ENCODE measurements around the gene B3GNT9. TPM values are rescaled to one million over a fixed set of nuclear protein-coding genes. Genes with fewer than 3 reads are reported as not detected.

B3GNT9 gene
- total RNA-seq, 1 donor from 2014 or later = 40.7 TPM

DNA sequence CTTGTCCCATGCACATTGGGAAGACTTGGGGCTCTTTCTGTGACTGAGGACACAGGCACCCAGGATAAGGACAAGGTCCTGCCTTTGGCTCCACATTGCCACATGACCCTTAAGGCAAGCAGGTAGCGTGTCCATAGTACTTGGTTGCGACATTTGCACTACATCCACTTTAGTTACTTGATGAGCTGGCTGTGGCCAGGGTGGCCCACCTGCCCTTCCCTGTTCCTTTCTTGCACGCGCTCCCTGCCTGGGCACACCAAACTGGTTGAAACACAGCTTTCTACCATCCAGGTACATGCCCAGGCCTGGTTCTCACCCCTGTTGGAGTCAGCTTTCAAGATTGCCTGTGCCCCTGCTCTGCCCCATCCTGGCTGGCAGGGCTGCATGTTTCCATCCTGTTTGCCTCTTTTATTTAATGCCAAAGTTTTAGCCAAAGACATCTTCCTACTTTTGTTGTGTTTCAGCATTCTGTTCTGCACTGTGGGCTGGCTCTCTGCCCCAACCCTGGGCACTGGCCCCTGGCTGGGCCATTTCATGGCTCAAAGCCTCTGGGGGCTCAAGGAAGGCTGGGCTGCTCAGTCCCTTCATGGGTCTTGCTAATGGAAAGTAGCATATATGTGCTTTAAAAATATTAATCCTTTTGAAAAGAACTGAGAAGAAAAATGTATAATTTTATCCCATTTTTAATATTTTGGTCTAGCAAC is 3.2 kb downstream of the B3GNT9 start:
- Histone ChIP-seq H3K9me3 (no peaks in the 10 kb centered on the region), H3K36me3 (peaks cover 29 to 51% of the 10 kb centered on the region in 2 donors), H3K4me3 (no peak overlapping the region), H3K27me3 (no peaks in the 10 kb centered on the region), H3K4me1 (peaks cover 6 to 8% of the 10 kb centered on the region in 2 donors), H3K27ac (no peak overlapping the region)
- intact Hi-C loops (cut with DNase I) = no loop called here
- DNase-seq (ENCODE audit: low spot score in 2 of 2) = no peak
- TF ChIP-seq CTCF (IDR thresholded peaks at IDR 0.05) = no peak

DNA sequence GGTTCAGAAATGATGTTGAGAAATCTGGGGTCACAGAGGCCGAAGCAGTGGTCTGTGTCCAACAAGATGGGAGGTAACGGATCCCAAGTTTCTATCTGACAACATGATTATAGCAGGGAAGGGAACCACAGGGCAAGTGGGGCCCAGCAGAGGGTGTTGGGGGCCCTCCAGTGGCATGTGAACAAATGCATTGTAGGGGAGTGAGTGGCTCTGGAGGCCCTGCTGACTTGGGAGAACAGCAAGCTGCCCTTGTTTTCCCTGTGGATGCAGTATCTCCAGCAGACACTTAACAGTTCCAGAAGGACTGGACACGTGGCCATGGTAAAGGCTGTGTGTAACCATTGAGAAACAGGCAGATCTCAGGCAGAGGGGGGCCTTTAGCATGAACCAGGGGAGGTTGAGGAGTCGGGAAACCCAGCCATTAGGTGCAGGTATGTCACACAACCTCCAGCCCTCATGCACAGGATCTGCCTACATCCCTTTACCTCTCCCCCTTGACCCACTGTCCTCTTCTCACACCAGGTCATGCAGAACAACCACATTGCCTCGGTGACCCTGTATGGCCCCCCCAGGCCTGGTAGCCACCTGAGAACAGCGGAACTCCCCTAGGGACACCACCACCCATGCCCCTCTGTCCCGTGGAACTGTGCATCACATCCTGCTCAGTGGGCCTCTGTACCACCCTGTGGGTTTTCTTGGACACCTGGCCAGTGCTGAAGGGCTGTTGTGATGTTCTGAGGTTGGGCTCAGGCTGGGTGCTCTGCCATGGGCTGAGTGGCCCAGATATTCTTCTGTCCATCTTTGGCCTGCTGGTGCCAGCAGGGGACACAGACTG is 4.1 kb downstream of the B3GNT9 start:
- peaks cover 37 to 59% of the 10 kb centered on the region in 2 donors for H3K36me3 ChIP-seq
- intact Hi-C loops (cut with DNase I) = no loop called here
- no peak overlapping the region for H3K4me3 ChIP-seq

GRCh38 chr16:67145746-67146145 is 5.1 kb downstream of the B3GNT9 start:
- intact Hi-C loops (cut with DNase I) = no loop called here
- Histone ChIP-seq H3K36me3 (peaks cover 47 to 69% of the 10 kb centered on the region in 2 donors), H3K4me1 (peaks cover 3 to 6% of the 10 kb centered on the region in 2 donors), H3K27ac (no peak overlapping the region), H3K27me3 (no peaks in the 10 kb centered on the region), H3K9me3 (no peaks in the 10 kb centered on the region), H3K4me3 (no peak overlapping the region)
- no peak for DNase-seq (ENCODE audit: low spot score in 2 of 2)
- TF ChIP-seq CTCF (IDR thresholded peaks at IDR 0.05) = no peak

More for the DNA sequence above, 4.1 kb downstream of the B3GNT9 start:
- Histone ChIP-seq H3K27ac (no peak overlapping the region), H3K4me1 (peaks cover 6 to 8% of the 10 kb centered on the region in 2 donors), H3K27me3 (no peaks in the 10 kb centered on the region), H3K9me3 (no peaks in the 10 kb centered on the region)
- TF ChIP-seq CTCF (IDR thresholded peaks at IDR 0.05) = no peak
- DNase-seq (ENCODE audit: low spot score in 2 of 2) = no peak

DNA sequence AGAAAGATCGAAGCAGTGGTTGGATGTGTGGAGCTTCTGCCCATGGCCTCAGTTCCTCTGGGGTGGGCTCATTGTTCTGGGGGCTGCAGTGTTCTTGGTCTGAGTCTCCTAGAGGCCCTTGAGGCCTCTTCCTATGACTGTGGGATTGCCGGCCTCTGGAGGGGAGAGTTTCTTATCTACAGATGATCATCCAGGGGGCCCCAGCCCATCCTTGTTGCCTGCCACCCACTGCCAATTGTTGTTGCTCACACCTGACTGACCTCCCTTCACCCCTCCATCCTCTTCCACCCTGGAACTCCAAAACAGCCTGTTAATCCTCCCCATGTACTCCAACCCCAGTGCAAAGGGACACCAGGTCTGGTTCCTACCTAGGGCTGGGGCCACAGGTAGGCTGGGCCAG is 5.9 kb downstream of the B3GNT9 start:
- no peak for DNase-seq (ENCODE audit: low spot score in 2 of 2)
- H3K27ac ChIP-seq = no peak overlapping the region
- H3K9me3 ChIP-seq = no peaks in the 10 kb centered on the region
- H3K4me1 ChIP-seq = peaks cover 1 to 2% of the 10 kb centered on the region in 2 donors
- no peak overlapping the region for H3K4me3 ChIP-seq
- H3K27me3 ChIP-seq = no peaks in the 10 kb centered on the region
- peaks cover 55 to 77% of the 10 kb centered on the region in 2 donors for H3K36me3 ChIP-seq
- no peak for TF ChIP-seq CTCF (IDR thresholded peaks at IDR 0.05)
- intact Hi-C loops (cut with DNase I) = no loop called here

- H3K4me3 ChIP-seq = no peak overlapping the region
- no peaks in the 10 kb centered on the region for H3K27me3 ChIP-seq
- H3K4me1 ChIP-seq = no peaks in the 10 kb centered on the region
- peaks cover 76 to 93% of the 10 kb centered on the region in 2 donors for H3K36me3 ChIP-seq
- no peak overlapping the region for H3K27ac ChIP-seq
- no peaks in the 10 kb centered on the region for H3K9me3 ChIP-seq
- intact Hi-C loops (cut with DNase I) = no loop called here
- no peak for DNase-seq (ENCODE audit: low spot score in 2 of 2)
- TF ChIP-seq CTCF (IDR thresholded peaks at IDR 0.05) = no peak
These were observed 8.5 kb downstream of the B3GNT9 start for GRCh38 chr16:67142342-67142741.

All from ascending aorta (tissue), 2 donors.